Neural progenitor cell (in vitro differentiated cells): ENCODE measurements around the gene CRTC3. TPM values are rescaled to one million over a fixed set of nuclear protein-coding genes. Genes with fewer than 3 reads are reported as not detected.
A peak's percentile ranks its signal among the peaks of the same experiment; 100 is the strongest.
"Not testable (repeated sequence)": the region's sequence is repeated elsewhere in the genome, so short reads cannot be mapped to it uniquely, and the experiment has no call there.

ENCODE experiments used
- DNase-seq: peaks from one replicate; pipeline ENCODE4 v3.0.0-alpha.2; 2016; ENCODE audit warnings: low spot score
- H2AFZ ChIP-seq: fragments of 200-600 bp; sonication (generic); replicated peaks from 2 replicates; pipeline ENCODE4 v1.6.1; 2016; ENCODE audit warnings: antibody characterized with exemption
- H3F3A ChIP-seq: fragments of 200-600 bp; sonication (generic); 2 replicates; pipeline ENCODE4 v1.6.1; 2016; ENCODE audit warnings: antibody characterized with exemption, low read depth
- H3K27ac ChIP-seq: fragments of 200-600 bp; sonication (generic); 2 replicates; pipeline ENCODE4 v1.5.1; 2016; ENCODE audit warnings: mild to moderate bottlenecking
- H3K27me3 ChIP-seq: fragments of 200-600 bp; sonication (generic); 2 replicates; pipeline ENCODE4 v1.6.1; 2016; ENCODE audit warnings: mild to moderate bottlenecking, moderate library complexity
- H3K36me3 ChIP-seq: fragments of 200-600 bp; sonication (generic); 2 replicates; pipeline ENCODE4 v1.5.1; 2016
- H3K4me1 ChIP-seq: fragments of 200-600 bp; sonication (generic); 2 replicates; pipeline ENCODE4 v1.6.1; 2016; ENCODE audit warnings: mixed run types
- H3K4me2 ChIP-seq: fragments of 200-600 bp; sonication (generic); 2 replicates; pipeline ENCODE4 v1.6.1; 2016
- H3K4me3 ChIP-seq: fragments of 200-600 bp; sonication (generic); 2 replicates; pipeline ENCODE4 v1.5.1; 2016
- H3K79me2 ChIP-seq: fragments of 200-600 bp; sonication (generic); 2 replicates; pipeline ENCODE4 v1.6.1; 2016; ENCODE audit warnings: low read depth
- H3K9ac ChIP-seq: fragments of 200-600 bp; sonication (generic); 2 replicates; pipeline ENCODE4 v1.6.1; 2016
- H3K9me3 ChIP-seq: fragments of 200-600 bp; sonication (generic); 2 replicates; pipeline ENCODE4 v1.5.1; 2016; ENCODE audit warnings: low read depth
- H4K20me1 ChIP-seq: fragments of 200-600 bp; sonication (generic); 2 replicates; pipeline ENCODE4 v1.6.1; 2016; ENCODE audit warnings: low read depth
- H3K27ac Mint-ChIP-seq: 3 replicates; pipeline ENCODE4 v1.8.0; 2021; ENCODE audit warnings: mixed read lengths
- H3K27me3 Mint-ChIP-seq: 2 replicates; pipeline ENCODE4 v1.8.0; 2022; ENCODE audit warnings: low read depth, mild to moderate bottlenecking, inconsistent platforms, moderate library complexity, mixed read lengths; ENCODE audit not compliant: insufficient read depth
- H3K36me3 Mint-ChIP-seq: 3 replicates; pipeline ENCODE4 v1.8.0; 2021; ENCODE audit warnings: mixed read lengths
- H3K4me1 Mint-ChIP-seq: 3 replicates; pipeline ENCODE4 v1.8.0; 2021; ENCODE audit warnings: mixed read lengths
- H3K4me3 Mint-ChIP-seq: 3 replicates; pipeline ENCODE4 v1.8.0; 2021; ENCODE audit warnings: mild to moderate bottlenecking, moderate library complexity, mixed read lengths
- H3K9me3 Mint-ChIP-seq: 3 replicates; pipeline ENCODE4 v1.8.0; 2020; ENCODE audit warnings: mixed read lengths
- CTCF ChIP-seq: fragments of 200-600 bp; sonication (generic); IDR thresholded peaks from 2 replicates; pipeline ENCODE4 v1.5.1; 2017; ENCODE audit warnings: antibody characterized with exemption, mild to moderate bottlenecking
- EZH2 ChIP-seq: fragments of 200-600 bp; sonication (generic); IDR thresholded peaks from 2 replicates; pipeline ENCODE4 v1.6.1; 2017; ENCODE audit warnings: antibody characterized with exemption, mild to moderate bottlenecking, moderate library complexity
- EZH2phosphoT487 ChIP-seq: fragments of 200-600 bp; sonication (generic); IDR thresholded peaks from 2 replicates; pipeline ENCODE4 v1.6.1; 2017; ENCODE audit warnings: antibody characterized with exemption
- total RNA-seq: library from RNA; depleted of rRNA; stranded (reverse); fragments of >200 nt; gene quantifications from 2 replicates; pipeline ENCODE4 v1.2.3, GENCODE V29; 2015; ENCODE audit warnings: low replicate concordance

CRTC3 gene
- total RNA-seq, 1 donor from 2014 or later = 4.9 TPM

GRCh38 chr15:90650956-90651689 is 121.4 kb downstream of the CRTC3 start:
- Histone ChIP-seq H3K79me2 (no peaks in the 10 kb centered on the region), H2AFZ (no peak overlapping the region), H4K20me1 (no peaks in the 10 kb centered on the region), H3K4me1 (no peaks in the 10 kb centered on the region), H3K27me3 (no peaks in the 10 kb centered on the region), H3K9me3 (no peaks in the 10 kb centered on the region), H3K4me2 (no peak overlapping the region), H3K9ac (no peak overlapping the region), H3F3A (no peaks in the 10 kb centered on the region), H3K36me3 (no peaks in the 10 kb centered on the region), H3K27ac (no peak overlapping the region), H3K4me3 (no peak overlapping the region)
- H3K27me3 Mint-ChIP-seq = peaks cover 2% of the 10 kb centered on the region
- peaks cover 5% of the 10 kb centered on the region for H3K4me1 Mint-ChIP-seq
- peak; percentile 17 for DNase-seq
- no peaks in the 10 kb centered on the region for H3K9me3 Mint-ChIP-seq
- H3K4me3 Mint-ChIP-seq = no peak overlapping the region
- TF ChIP-seq EZH2 (no peak), CTCF (no peak), EZH2phosphoT487 (no peak)
- H3K36me3 Mint-ChIP-seq = no peaks in the 10 kb centered on the region
- no peak overlapping the region for H3K27ac Mint-ChIP-seq

GRCh38 chr15:90654233-90655136 is 124.8 kb downstream of the CRTC3 start:
- H4K20me1 ChIP-seq = no peaks in the 10 kb centered on the region
- no peak overlapping the region for H3K4me2 ChIP-seq
- H3K79me2 ChIP-seq = no peaks in the 10 kb centered on the region
- no peak overlapping the region for H2AFZ ChIP-seq
- no peak for TF ChIP-seq EZH2phosphoT487
- no peak for TF ChIP-seq CTCF
- TF ChIP-seq EZH2 = no peak
- Mint-ChIP-seq H3K9me3 (no peaks in the 10 kb centered on the region), H3K4me3 (no peak overlapping the region), H3K27ac (no peak overlapping the region), H3K27me3 (peaks cover 6% of the 10 kb centered on the region), H3K36me3 (no peaks in the 10 kb centered on the region), H3K4me1 (no peaks in the 10 kb centered on the region)
- no peak overlapping the region for H3K27ac ChIP-seq
- no peaks in the 10 kb centered on the region for H3K36me3 ChIP-seq
- H3F3A ChIP-seq = no peaks in the 10 kb centered on the region
- H3K9ac ChIP-seq = peak overlapping the region; percentile 42
- no peaks in the 10 kb centered on the region for H3K27me3 ChIP-seq
- no peak overlapping the region for H3K4me3 ChIP-seq
- no peaks in the 10 kb centered on the region for H3K4me1 ChIP-seq
- DNase-seq = no peak
- H3K9me3 ChIP-seq = no peaks in the 10 kb centered on the region

- not testable (repeated sequence) for H3K36me3 Mint-ChIP-seq, H3K27me3 Mint-ChIP-seq, H3K4me3 Mint-ChIP-seq, H3K9me3 ChIP-seq, H3K4me1 ChIP-seq, DNase-seq, H3F3A ChIP-seq, H3K4me2 ChIP-seq, H2AFZ ChIP-seq, H3K9me3 Mint-ChIP-seq, H3K27ac Mint-ChIP-seq, H3K27me3 ChIP-seq, H3K27ac ChIP-seq, H4K20me1 ChIP-seq, H3K36me3 ChIP-seq, H3K79me2 ChIP-seq, H3K4me3 ChIP-seq, H3K9ac ChIP-seq
- peaks cover 10% of the 10 kb centered on the region for H3K4me1 Mint-ChIP-seq
Observed at GRCh38 chr15:90657520-90658172, 127.9 kb downstream of the CRTC3 start.
